Measurements from ENCODE around the gene DDX10. TPM values are rescaled to one million over a fixed set of nuclear protein-coding genes. Genes with fewer than 3 reads are reported as not detected.

Gene DDX10
- total and polyA plus RNA-seq, 2 experiments from 2014 or later = 32.4 to 37.8 TPM

Other genes starting within 250 kb of the DDX10 start
- 0.21 TPM in 1 of 2 replicates, not detected in the other for gene C11orf65, start 197.5 kb upstream of the DDX10 start, total RNA-seq (2014; rRNA removed; shearing (Covaris generic))
- 0.64 and 1.7 TPM in 2 replicates for gene C11orf65, start 197.5 kb upstream of the DDX10 start, polyA plus RNA-seq (2016; fragmentation: Nextera tagmentation; extraction: Ambion mirVana)
- 12.2 and 14.1 TPM in 2 replicates for gene POGLUT3, start 166.7 kb upstream of the DDX10 start, total RNA-seq (2014; rRNA removed; shearing (Covaris generic))
- 7.6 and 7.7 TPM in 2 replicates for gene POGLUT3, start 166.7 kb upstream of the DDX10 start, polyA plus RNA-seq (2016; fragmentation: Nextera tagmentation; extraction: Ambion mirVana)
- gene EXPH5, start 71.3 kb upstream of the DDX10 start, total RNA-seq (2014; rRNA removed; shearing (Covaris generic)) = 8.4 and 12.6 TPM in 2 replicates
- 2.6 and 3.6 TPM in 2 replicates for gene EXPH5, start 71.3 kb upstream of the DDX10 start, polyA plus RNA-seq (2016; fragmentation: Nextera tagmentation; extraction: Ambion mirVana)